ENCODE data around the gene KLHL26.

KLHL26 gene

GRCh38 chr19:18637673-18638630 is 1.1 kb downstream of the KLHL26 start:
- in situ Hi-C loops (cut with HindIII; ENCODE audit: low pct_ligation_motif_present, low pct_unique_long_range_greater_than_20kb, low sequenced_read_pairs): no loop called here
- DNase-seq: peak; percentile 21

- no peak for DNase-seq
- in situ Hi-C loops (cut with HindIII; ENCODE audit: low pct_ligation_motif_present, low pct_unique_long_range_greater_than_20kb, low sequenced_read_pairs): no loop called here
These were observed 2.9 kb downstream of the KLHL26 start for GRCh38 chr19:18639706-18640243.

- no peak for DNase-seq
- in situ Hi-C loops (cut with HindIII; ENCODE audit: low pct_ligation_motif_present, low pct_unique_long_range_greater_than_20kb, low sequenced_read_pairs): no loop called here
These were observed 7.6 kb downstream of the KLHL26 start for GRCh38 chr19:18644196-18645034.

- no peak for DNase-seq
- in situ Hi-C loops (cut with HindIII; ENCODE audit: low pct_ligation_motif_present, low pct_unique_long_range_greater_than_20kb, low sequenced_read_pairs): no loop called here
These were observed 8.2 kb downstream of the KLHL26 start for GRCh38 chr19:18645035-18645511.

- in situ Hi-C loops (cut with HindIII; ENCODE audit: low pct_ligation_motif_present, low pct_unique_long_range_greater_than_20kb, low sequenced_read_pairs): no loop called here
- DNase-seq: no peak
These were observed 9.9 kb downstream of the KLHL26 start for GRCh38 chr19:18646535-18647370.

GRCh38 chr19:18647371-18647767 is 10.5 kb downstream of the KLHL26 start:
- in situ Hi-C loops (cut with HindIII; ENCODE audit: low pct_ligation_motif_present, low pct_unique_long_range_greater_than_20kb, low sequenced_read_pairs): no loop called here

GRCh38 chr19:18647807-18648206 is 11.0 kb downstream of the KLHL26 start:
- no peak for DNase-seq
- in situ Hi-C loops (cut with HindIII; ENCODE audit: low pct_ligation_motif_present, low pct_unique_long_range_greater_than_20kb, low sequenced_read_pairs): no loop called here

More at GRCh38 chr19:18647371-18647767, 10.5 kb downstream of the KLHL26 start:
- no peak for DNase-seq

GRCh38 chr19:18648973-18649315 is 12.1 kb downstream of the KLHL26 start:
- in situ Hi-C loops (cut with HindIII; ENCODE audit: low pct_ligation_motif_present, low pct_unique_long_range_greater_than_20kb, low sequenced_read_pairs): no loop called here
- DNase-seq: no peak

- no peak for DNase-seq
These were observed 12.7 kb downstream of the KLHL26 start for GRCh38 chr19:18649371-18650020.

GRCh38 chr19:18650021-18650390 is 13.2 kb downstream of the KLHL26 start:
- in situ Hi-C loops (cut with HindIII; ENCODE audit: low pct_ligation_motif_present, low pct_unique_long_range_greater_than_20kb, low sequenced_read_pairs): no loop called here

More at GRCh38 chr19:18649371-18650020, 12.7 kb downstream of the KLHL26 start:
- in situ Hi-C loops (cut with HindIII; ENCODE audit: low pct_ligation_motif_present, low pct_unique_long_range_greater_than_20kb, low sequenced_read_pairs): no loop called here

GRCh38 chr19:18650468-18651041 is 13.7 kb downstream of the KLHL26 start:
- no peak for DNase-seq
- in situ Hi-C loops (cut with HindIII; ENCODE audit: low pct_ligation_motif_present, low pct_unique_long_range_greater_than_20kb, low sequenced_read_pairs): no loop called here

More at GRCh38 chr19:18650021-18650390, 13.2 kb downstream of the KLHL26 start:
- DNase-seq: no peak

GRCh38 chr19:18651300-18651699 is 14.5 kb downstream of the KLHL26 start:
- in situ Hi-C loops (cut with HindIII; ENCODE audit: low pct_ligation_motif_present, low pct_unique_long_range_greater_than_20kb, low sequenced_read_pairs): no loop called here
- no peak for DNase-seq

GRCh38 chr19:18651733-18652132 is 14.9 kb downstream of the KLHL26 start:
- in situ Hi-C loops (cut with HindIII; ENCODE audit: low pct_ligation_motif_present, low pct_unique_long_range_greater_than_20kb, low sequenced_read_pairs): no loop called here
- no peak for DNase-seq

GRCh38 chr19:18653853-18654252 is 17.0 kb downstream of the KLHL26 start:
- no peak for DNase-seq
- in situ Hi-C loops (cut with HindIII; ENCODE audit: low pct_ligation_motif_present, low pct_unique_long_range_greater_than_20kb, low sequenced_read_pairs): no loop called here

GRCh38 chr19:18654469-18654868 is 17.6 kb downstream of the KLHL26 start:
- in situ Hi-C loops (cut with HindIII; ENCODE audit: low pct_ligation_motif_present, low pct_unique_long_range_greater_than_20kb, low sequenced_read_pairs): no loop called here
- DNase-seq: no peak

GRCh38 chr19:18655173-18655844 is 18.5 kb downstream of the KLHL26 start:
- DNase-seq: no peak
- in situ Hi-C loops (cut with HindIII; ENCODE audit: low pct_ligation_motif_present, low pct_unique_long_range_greater_than_20kb, low sequenced_read_pairs): no loop called here
